ENCODE data around the gene TTF2. TPM values are rescaled to one million over a fixed set of nuclear protein-coding genes. Genes with fewer than 3 reads are reported as not detected.
"Not testable (repeated sequence)": the region's sequence is repeated elsewhere in the genome, so short reads cannot be mapped to it uniquely, and the experiment has no call there.

TTF2 gene
- total RNA-seq, 2 donors from 2014 or later: 6.9 to 9.0 TPM

DNA sequence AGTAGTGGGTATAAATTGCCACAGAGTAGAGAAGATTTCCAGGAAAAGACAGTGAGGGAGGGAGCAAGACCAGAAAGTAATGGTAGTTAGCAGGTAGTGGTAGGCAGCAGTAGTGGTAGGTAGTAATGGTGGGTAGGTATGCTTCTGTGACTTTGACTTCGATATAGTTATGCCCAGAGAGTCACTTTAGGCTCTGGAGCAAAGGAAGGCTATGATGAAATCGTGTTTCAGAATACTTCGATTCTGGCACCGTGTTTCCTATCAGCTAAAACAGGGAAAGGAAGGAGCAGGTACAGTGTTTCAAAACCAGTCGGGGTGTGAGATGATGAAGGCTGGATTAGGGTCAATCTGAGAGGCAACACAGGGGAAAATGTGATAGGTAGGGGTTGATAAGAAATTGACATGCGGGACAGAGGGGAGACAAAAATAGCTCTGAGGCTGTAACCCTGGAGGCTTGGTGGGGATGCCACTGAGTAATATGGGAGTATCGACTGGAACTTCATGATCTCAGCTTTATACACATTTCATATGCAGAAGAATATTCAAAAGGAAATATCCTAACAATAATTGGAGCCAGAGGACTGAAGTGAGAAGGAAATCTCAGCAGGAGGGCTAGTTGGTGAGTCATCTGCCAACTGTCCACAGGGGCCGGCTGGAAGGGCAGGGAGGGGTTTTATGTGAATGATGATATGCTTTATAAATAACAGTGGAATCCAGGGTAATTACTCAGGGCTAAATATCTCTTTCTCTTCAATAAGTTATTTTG lies 86.6 kb downstream of the TTF2 start:
- H3K4me3 ChIP-seq: peak overlapping the region in 1 of 2 donors; percentile 36
- no peaks in the 10 kb centered on the region for H3K36me3 ChIP-seq
- H3K9me3 ChIP-seq: no peaks in the 10 kb centered on the region
- DNase-seq (ENCODE audit: low spot score): no peak
- H3K27ac ChIP-seq: peak overlapping the region; percentile 65 to 66
- TF ChIP-seq, protein P1, sequence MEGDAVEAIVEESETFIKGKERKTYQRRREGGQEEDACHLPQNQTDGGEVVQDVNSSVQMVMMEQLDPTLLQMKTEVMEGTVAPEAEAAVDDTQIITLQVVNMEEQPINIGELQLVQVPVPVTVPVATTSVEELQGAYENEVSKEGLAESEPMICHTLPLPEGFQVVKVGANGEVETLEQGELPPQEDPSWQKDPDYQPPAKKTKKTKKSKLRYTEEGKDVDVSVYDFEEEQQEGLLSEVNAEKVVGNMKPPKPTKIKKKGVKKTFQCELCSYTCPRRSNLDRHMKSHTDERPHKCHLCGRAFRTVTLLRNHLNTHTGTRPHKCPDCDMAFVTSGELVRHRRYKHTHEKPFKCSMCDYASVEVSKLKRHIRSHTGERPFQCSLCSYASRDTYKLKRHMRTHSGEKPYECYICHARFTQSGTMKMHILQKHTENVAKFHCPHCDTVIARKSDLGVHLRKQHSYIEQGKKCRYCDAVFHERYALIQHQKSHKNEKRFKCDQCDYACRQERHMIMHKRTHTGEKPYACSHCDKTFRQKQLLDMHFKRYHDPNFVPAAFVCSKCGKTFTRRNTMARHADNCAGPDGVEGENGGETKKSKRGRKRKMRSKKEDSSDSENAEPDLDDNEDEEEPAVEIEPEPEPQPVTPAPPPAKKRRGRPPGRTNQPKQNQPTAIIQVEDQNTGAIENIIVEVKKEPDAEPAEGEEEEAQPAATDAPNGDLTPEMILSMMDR (IDR thresholded peaks at IDR 0.05): no peak
- H3K27me3 ChIP-seq: no peaks in the 10 kb centered on the region
- H3K4me1 ChIP-seq: no peaks in the 10 kb centered on the region

DNA sequence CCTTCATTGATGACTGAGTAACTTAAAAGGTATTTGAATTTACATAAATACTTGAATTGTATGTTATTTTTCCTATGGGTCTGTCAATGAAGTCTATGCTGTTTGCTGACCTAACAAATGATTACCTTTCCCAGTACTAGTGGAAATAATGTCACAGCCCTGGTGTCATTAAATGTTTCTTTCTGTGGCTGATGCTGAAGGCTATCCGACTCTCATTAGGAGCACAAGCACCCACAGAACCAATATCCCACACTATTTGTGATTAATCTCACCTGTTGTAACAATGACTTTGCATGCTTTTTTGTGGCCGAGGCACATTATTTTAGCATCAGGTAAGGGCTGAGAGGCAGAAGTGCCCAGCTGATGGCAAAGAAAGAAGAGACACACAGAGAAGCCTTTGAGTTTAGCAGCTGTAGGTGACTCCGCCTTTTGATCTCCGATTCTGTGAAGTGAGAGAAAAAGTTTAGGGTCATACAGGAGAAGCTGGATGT lies 87.3 kb downstream of the TTF2 start:
- Histone ChIP-seq H3K4me1 (no peaks in the 10 kb centered on the region), H3K4me3 (peak overlapping the region; percentile 7 to 36), H3K27ac (peak overlapping the region; percentile 65 to 66), H3K9me3 (no peaks in the 10 kb centered on the region), H3K36me3 (no peaks in the 10 kb centered on the region), H3K27me3 (no peaks in the 10 kb centered on the region)
- DNase-seq (ENCODE audit: low spot score): no peak
- TF ChIP-seq, protein P1 (IDR thresholded peaks at IDR 0.05): no peak

DNA sequence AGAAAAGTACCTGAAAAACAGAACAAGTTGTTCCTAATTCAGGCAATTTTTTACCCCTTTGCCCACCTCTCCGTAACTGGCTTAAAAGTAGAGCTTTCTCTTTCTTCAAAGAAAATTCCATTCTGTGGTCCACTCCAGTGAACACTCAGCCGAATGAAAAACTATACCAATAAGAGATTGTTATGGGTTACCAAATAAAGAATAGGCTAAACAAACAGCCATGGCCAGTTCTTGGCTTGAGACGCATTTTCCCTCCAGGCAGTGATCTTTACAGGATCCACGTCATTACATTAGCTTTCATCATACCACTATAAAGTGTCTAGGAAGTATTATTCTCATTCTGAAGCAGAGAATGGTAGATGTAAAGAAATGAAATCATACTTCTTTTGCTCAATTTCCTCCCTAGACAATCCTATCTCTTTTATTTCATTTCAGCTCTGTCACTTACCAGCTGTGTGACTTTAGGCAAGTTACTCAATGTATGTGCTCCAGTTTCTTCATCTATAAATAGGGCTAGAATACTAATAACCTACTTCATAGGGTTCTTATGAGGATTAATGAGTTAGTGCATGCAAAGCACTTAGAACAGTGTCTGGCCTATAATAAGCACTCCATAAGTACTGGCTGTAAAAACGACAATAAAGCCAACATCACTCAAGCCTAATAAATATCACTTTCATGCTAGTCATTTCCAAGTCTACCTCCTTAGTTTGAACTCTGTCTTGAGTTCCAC lies 87.9 kb downstream of the TTF2 start:
- Histone ChIP-seq H3K4me1 (no peaks in the 10 kb centered on the region), H3K9me3 (no peaks in the 10 kb centered on the region), H3K36me3 (no peaks in the 10 kb centered on the region), H3K27ac (peak overlapping the region; percentile 65 to 66), H3K4me3 (peak overlapping the region; percentile 7 to 36), H3K27me3 (no peaks in the 10 kb centered on the region)
- TF ChIP-seq, protein P1 (IDR thresholded peaks at IDR 0.05): no peak
- no peak for DNase-seq (ENCODE audit: low spot score)

DNA sequence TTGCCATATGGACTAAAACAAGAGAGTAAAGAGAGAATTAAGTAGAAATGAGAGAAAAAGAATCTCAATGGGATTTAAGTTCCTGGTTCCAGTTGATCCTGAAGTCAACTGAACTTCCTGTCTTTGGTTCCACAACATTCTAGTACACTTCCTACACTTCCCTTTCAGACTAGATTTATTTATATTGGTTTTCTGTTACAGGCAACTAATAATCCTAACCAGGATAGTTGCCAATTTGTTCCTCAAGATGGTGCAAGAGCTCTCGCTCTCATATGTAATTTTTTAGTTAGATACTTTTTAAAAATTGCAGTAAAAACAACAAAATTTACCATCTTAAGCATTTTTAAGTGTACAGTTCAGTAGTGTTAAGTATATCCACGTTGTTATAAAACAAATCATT lies 90.2 kb downstream of the TTF2 start:
- no peak overlapping the region for H3K4me3 ChIP-seq
- H3K27me3 ChIP-seq: no peaks in the 10 kb centered on the region
- no peaks in the 10 kb centered on the region for H3K36me3 ChIP-seq
- no peaks in the 10 kb centered on the region for H3K9me3 ChIP-seq
- DNase-seq (ENCODE audit: low spot score): no peak
- TF ChIP-seq, protein P1 (IDR thresholded peaks at IDR 0.05): no peak
- H3K4me1 ChIP-seq: no peaks in the 10 kb centered on the region
- H3K27ac ChIP-seq: no peak overlapping the region

DNA sequence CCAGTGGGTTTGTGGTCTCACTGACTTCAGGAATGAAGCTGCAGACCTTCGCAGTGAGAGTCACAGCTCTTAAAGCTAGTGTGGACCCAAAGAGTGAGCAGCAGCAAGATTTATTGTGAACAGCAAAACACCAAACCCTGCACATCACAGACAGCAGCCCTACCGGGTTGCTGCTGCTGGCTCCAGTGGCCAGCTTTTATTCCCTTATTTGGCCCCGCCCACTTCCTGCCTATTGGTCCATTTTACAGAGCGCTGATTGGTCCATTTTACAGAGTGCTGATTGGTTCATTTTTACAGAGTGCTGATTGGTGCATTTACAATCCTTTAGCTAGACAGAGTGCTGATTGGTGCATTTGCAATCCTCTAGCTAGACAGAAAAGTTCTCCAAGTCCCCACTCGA lies 91.2 kb downstream of the TTF2 start:
- not testable (repeated sequence) for H3K36me3 ChIP-seq; H3K4me1 ChIP-seq; DNase-seq (ENCODE audit: low spot score); H3K27me3 ChIP-seq; H3K4me3 ChIP-seq; H3K27ac ChIP-seq; H3K9me3 ChIP-seq

MicroRNAs encoded within 50 kb of the gene (microRNA counts, 767-probe panel; counts per million panel counts)
- microRNA hsa-miR-942: 0 to 1,387 counts per million in 2 donors

Small RNA genes lying within 50 kb of the gene (microRNA-seq; reads per million reads assigned to microRNA genes)
- gene MIR942 (ENCODE audit: borderline number of aligned reads in 2 of 2, borderline replicate concordance in 1 of 2): 4.2 to 16.3 reads per million in 2 donors

Other genes with a start within 250 kb of the TTF2 start
- gene PTGFRN, start 150.4 kb upstream of the TTF2 start, total RNA-seq: 100 to 1,000 TPM; 129 to 141 TPM
- 1 to 10 TPM in 1 of 2 donors, under 1 TPM in 1; 0.11 to 1.3 TPM for gene CD101, start 58.6 kb upstream of the TTF2 start, total RNA-seq
- 10 to 100 TPM in 1 of 2 donors, 1 to 10 TPM in 1; 4.8 to 10.9 TPM for gene TRIM45, start 61.4 kb downstream of the TTF2 start, total RNA-seq
- gene VTCN1, start 150.6 kb downstream of the TTF2 start, total RNA-seq: not detected

All from right atrium auricular region (tissue), 2 donors.